ENCODE data around the gene PRDX6.
"Not testable (repeated sequence)": the region's sequence is repeated elsewhere in the genome, so short reads cannot be mapped to it uniquely, and the experiment has no call there.

PRDX6 gene, protein sequence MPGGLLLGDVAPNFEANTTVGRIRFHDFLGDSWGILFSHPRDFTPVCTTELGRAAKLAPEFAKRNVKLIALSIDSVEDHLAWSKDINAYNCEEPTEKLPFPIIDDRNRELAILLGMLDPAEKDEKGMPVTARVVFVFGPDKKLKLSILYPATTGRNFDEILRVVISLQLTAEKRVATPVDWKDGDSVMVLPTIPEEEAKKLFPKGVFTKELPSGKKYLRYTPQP

DNA sequence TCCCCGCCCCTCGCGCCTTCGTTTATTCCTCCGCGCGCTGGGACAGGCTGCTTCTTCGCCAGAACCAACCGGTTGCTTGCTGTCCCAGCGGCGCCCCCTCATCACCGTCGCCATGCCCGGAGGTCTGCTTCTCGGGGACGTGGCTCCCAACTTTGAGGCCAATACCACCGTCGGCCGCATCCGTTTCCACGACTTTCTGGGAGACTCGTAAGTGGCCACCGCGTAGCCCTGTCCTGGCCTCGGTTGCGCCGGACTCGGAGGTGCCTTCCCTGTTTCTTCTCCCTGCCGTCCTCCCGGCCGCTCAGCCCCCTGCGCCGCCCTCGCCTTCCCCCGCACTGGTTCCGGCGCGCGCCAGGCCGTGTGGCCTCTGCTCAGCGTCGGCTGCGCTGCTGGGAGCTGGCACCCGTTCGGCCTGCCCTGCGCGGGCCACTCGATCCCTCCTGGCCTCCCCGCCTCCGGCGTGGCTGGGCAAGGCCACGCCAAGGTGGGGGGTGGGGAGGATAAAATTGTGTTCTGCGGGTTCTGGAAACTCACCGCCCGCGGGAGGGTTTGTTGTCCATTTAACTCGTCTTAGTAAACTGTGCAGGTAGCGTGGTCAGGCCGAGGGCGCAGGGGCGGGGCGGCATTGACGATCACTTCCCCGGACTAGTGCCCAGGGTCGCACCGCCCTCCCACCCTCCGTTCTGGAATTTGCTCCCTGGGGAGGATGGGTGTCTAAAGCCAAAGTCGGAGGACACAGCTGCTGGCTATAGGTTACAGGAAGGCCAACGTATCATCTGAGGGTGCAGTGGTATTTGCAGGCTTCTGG, at the start of gene PRDX6:
Gene PRDX6 (plus strand): TSS at position 50 of the 808 bp plus-strand sequence. CDS start 63 bp downstream, at position 113.
- DNase-seq (ENCODE audit: low read depth), result peak; percentile 74

DNA sequence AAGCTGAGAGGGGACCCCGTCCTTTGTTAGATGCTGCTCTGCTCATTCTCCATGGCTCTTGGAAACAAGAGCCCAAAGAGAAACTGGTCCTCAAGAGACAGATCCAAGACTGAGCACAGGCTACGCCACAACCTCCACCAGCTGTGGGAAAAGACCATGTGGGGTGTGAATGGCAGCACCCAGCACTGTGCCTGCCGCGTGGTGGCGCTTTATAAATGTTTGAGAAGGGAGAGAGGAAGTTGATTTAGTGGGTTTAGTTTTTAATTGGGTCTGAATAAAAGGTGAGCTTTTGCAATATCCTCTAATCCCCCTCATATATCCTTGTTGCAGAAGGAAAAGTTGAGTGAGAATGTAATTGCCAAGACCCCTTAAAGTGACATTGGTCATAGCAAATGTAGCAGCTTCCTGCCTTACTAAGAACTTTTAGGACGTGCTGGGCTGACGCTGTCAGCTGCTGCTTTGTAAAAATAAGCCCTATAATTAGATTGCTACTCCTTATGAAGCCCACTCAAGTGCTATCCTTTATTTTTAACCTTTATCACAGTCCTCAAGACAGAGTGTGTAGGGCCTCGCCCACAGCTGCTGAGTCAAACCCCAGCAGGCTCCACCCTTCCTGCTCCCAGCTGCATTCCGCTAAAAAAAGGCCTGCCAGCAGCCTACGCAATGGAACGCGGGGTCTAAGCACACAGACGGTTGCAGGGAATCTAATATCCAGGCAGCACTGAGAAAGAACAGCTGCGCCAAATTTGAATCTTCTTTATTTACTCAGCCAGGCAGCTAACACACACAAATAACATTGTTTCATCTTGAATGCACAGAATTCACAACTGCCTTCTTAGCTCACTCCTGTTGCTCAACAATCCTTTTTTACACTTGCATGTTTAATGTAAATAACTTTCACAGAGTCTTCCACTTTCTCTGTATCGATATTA, 47.4 kb upstream of the PRDX6 start:
- peak; percentile 35 for DNase-seq (ENCODE audit: low read depth)

DNA sequence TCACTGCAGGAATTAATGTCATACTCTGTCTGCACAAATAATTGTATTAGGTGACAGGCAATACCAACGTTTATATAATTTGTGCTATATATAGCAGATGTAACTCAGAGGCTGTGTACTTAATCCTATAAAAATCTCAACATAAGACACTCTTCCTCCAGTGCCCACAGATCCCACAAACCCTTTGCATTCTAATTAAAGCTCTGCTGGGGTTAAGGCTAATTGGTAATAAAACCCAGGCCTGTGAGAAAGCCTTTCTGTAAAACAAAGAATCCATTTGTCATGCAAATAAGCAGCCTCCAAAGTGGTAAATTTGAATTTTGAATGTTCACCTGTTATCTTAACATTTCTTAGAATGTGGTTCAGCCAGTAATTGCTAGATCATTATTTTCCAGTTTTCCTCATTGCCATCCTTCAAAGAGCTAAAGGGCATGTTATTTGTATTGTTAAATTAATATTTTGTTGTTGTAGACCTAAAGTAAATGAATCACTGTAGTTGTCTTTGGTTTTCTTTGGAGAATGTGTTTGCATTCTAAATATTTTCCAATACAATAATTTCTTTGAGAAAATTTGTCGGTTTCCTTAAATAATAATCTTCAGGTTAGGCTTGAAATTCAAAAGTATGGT, 46.3 kb upstream of the PRDX6 start:
- no peak for DNase-seq (ENCODE audit: low read depth)

DNA sequence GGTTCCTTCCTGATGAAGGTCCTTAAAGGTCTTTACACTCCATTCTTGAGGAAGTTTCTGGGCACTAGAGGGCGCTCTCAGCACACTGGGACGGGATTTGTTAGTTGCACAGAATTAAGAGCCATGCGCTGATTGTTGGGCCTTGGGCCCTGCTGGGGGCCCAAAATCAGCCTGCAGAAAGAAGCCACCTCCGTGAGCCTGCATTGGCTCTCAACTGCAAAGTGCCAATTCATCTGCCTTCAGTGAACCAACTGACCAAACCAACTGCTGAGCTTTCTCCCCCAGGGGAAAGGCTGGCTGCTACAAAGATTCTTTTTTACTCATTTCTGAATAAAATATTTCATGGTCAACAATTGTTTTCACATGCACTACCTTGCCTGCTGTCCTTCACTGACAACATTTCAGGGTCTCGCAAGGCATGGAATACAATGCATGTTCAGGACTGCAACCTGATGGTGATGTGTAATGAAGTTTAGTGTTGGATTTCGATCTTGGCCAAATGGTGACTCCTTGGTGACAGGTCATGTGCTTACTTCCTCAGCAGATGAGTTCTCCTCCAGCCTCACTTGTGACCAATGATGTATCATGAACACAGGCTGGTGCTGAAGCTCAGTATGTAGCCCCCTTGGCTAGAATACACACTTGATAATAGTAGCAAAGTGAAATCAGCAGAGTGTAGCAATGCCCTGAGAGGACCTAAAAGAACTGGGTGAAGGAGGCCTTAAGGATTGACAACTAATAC, 45.7 kb upstream of the PRDX6 start:
- peak; percentile 79 for DNase-seq (ENCODE audit: low read depth)

DNA sequence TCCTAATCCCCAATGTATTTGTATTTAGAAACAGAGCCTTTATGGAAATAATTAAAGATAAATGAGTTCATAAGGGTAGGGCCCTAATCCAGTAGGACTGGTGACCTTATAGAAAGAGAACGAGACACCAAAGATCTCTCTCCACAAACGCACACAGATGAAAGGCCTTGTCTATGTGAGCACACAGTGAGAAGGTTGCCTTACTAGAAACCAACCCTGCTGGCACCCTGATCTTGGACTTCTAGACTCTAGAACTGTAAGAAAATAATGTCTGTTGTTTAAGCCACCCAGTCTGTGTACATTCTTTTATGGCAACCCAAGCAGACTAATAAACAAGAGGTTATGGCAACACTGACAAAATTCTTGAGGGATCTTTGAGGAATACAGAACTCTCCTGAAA, 44.8 kb upstream of the PRDX6 start:
- DNase-seq (ENCODE audit: low read depth), result no peak

DNA sequence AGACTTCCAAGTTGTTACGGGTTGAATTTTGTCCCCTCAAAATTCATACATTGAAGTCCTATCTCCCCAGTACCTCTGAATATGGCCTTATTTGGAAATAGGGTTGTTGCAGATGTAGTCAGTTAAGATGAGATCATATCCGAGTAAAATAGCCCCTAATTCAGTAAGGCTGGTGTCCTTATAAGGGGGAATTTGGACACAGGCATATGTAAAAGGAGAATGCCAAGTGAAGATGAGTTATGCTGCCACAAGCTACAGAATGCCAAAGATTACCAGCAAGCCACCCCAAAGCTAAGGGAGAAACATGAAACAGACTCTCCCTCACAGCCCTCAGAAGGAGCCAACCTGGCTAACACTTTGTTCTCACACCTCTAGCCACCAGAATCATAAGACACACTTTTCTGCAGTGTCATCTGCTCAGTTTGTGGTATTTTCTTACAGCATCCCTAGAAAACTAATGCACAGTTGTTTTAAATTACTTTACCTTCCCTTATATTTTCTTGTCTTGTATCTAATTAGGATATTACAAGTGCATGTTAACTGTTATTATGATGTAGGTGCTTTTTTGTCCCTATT, 43.3 kb upstream of the PRDX6 start:
- DNase-seq (ENCODE audit: low read depth), result no peak

DNA sequence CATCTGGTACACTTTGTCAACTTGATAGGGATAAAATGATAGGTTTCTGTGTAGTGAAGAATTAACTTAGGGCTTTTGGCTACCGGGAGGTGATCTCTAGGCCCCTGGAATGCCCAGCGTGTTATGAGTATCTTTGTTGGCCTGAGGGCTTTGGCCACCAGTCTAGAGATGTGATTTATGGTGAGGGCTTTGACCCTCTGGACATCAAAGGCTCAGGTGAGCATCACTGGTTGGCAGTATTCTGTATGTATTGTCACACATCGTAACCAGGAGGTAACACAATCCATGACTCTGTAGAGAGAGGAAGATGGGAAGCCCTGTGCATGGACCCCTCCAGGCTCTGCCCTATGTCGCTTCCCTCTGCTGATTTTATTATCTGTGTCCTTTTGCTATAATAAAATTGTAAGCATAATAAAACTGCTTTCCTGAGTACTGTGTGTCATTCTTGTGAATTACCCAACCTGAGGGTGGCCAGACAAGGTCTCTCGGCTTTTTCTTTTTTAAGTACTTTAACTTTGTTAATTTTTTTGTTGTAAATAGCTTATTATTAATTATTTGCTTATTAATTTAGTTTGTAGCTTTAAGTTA, 40.2 kb upstream of the PRDX6 start:
- DNase-seq (ENCODE audit: low read depth), result no peak

DNA sequence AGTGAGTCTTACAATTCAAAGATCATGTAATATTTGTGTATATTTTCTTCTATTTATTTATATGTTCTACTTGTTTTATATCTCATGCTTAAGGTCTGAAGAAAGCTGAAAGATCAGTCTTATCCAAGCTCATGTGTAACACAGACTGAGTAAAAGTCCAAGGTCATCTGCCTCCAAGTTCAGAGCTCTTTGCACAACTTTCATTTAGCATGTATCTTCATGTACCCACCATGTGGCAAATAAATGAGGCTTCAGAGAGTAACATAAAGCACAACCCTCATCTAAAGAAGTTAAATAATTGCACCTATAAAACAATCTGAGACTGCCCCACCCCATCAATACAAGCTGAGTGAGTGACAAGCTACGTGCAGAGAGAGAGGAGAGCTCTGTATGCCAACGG, 38.5 kb upstream of the PRDX6 start:
- no peak for DNase-seq (ENCODE audit: low read depth)

DNA sequence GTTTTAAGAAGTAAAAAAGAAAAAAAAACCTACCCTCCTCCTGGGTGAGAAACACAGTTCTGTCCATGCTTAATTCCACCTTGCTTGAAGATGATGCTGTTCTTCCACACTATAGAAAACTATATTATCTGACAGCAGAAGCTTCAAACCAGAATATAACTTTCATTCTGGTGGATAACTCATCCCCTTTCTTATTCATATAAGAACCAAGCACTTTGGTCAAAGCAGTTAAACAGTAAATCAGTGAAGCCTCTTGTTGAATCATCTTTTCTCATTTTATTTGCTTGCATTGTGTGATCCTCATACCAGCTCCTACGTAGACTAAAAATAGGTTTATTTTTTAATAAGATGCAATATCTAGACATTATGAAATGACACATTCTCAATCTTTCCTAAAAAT, 36.7 kb upstream of the PRDX6 start:
- DNase-seq (ENCODE audit: low read depth), result no peak

DNA sequence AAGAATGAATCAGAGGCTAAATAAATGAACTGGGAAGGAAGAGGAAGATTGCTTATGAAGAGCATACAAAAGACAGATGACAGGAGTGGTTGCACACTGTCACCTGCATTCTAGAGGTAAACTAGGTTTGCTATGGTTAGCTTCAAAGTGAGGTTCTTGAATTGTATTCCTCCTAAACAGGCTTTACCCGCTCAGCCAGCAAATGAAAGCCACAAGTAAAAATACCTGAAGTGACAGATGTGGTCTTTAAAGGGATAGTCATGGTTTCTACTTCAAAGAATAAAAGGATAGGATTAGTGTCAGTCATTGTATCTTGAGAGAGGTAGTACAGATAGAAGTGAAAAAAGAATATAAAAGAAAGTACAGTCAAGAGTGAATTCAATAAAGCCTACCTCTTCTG, 32.4 kb upstream of the PRDX6 start:
- DNase-seq (ENCODE audit: low read depth), result no peak

DNA sequence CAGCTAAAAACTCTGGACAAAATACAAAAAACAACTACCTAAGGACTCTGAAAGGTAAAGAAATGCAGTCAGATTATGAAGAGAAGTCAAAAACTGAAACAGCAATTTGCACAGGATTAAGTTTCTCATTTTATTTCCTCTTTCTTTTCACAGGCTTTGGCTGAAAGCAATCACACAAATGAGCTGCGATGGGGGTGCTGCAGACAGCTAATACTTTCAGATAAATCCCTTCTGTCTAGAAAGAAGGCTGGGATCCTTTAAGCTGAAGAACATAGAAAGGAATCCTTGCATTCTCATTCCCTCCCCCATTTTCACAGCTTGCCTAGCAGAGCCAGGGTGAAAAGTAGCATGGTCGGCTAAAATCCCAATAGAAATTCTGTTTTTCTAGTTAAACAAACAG, 32.0 kb upstream of the PRDX6 start:
- no peak for DNase-seq (ENCODE audit: low read depth)

DNA sequence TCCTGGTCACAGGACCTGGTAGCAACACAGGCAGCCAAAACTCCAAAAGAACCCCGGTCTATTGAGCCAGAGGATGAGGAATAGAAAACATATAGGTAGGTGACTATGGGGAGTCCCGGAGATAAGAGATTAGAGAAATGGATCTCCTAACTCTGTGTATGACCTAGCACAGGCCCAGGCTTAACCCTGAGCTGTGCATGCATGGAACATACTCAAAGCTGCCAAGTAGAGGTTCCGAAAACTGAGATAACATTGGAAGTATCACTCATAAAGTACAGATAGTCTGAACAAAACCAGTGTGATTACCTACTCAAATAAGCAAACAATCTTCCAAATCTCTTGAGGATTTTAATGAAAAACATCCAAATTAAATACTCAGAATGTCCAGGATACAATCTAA, 31.5 kb upstream of the PRDX6 start:
- DNase-seq (ENCODE audit: low read depth), result no peak

DNA sequence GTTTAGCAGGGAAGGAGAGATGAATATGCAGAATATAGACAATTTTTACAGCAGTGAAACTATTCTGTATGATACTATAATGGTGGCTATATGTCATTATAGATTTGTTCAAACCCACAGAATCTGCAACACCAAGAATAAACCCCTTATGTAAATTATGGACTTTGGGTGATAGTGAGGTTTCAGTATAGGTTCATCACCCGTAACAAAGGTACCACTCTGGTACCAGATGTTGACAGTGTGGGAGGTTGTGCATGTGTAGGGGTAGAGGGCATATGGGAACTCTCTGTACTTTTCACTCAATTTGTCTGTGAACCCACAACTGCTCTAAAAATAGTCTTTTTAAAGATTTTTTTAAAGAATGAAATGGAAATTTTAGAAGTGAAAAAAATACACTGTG, 29.9 kb upstream of the PRDX6 start:
- no peak for DNase-seq (ENCODE audit: low read depth)

DNA sequence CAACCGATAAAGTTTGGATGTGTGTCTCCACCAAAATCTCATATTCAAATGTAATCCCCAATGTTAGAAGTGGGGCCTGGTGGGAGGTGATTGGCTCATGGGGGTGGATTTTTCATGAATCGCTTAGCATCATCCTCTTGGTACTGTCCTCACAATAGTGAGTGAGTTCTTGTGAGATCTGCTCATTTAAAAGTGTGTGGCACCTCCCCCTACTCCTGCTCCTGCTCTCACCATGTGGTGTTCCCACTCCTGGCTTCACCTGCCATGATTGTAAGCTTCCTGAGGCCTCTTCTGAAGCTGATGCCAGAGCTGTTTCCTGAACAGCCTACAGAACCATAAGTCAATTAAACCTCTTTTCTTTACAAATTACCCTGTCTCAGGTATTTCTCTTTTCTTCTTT, 28.2 kb upstream of the PRDX6 start:
- DNase-seq (ENCODE audit: low read depth), result no peak

DNA sequence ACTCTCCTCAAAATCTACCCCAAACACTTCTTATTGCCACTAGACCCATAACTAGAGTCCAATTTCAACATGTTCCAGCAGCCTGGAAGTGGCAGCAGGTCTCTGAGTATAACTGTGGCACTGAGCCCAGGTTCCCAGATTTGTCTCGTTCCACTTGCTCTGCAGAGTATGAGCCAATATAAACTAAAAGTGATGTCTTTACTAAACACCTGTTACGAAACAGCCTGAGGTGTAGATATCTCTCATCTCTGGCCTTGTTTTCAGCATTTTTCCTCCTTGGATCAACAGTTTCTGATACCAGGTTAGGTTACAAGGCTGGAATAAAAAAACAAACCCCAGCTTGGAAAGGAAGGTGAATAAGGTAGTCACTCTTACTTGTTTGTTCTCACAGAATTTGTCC, 25.2 kb upstream of the PRDX6 start:
- DNase-seq (ENCODE audit: low read depth), result no peak

DNA sequence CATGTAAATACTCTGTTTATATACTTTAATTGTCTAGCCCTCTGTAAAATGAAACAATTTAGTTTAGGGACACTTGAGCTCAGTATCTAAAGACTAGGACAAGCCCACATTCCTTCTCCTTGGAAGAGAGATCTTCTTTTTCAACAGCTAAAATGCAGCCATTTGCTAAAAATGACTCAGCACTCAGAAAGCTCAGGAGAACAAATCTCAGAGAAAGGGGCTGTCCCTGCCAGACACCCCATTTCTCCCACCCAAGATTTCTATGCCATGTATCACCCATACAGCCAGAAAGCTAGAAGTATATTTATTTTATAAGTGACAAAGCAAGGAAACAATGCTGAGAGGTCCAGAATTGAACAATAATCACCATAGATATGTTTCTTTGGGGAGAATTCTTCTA, 23.2 kb upstream of the PRDX6 start:
- DNase-seq (ENCODE audit: low read depth), result no peak

DNA sequence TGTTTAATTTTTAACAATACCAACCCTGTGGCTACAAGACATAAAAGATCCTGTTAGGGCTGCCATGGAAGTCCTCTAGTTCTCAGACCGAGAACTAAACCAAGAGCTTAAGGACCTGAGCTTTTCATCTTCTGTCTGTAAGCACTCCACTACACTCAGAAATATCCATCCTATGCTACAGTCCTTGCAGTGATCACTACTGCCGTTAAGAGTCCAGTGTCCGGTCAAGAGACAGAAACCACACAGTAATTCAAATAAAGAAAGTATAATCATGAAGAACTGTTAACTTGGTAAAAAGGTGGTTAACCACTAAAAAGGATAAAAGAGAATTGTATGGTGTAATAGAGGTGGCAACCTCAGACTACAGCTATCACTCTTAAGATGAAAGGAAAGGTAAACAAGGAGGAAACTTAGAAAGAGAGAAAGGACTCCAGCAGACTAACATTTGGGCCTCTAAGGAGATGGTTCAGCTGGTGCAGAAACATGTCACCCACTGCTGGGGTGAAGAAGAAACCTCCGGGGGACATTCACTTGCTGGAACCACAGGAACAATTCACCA, 22.1 kb upstream of the PRDX6 start:
- DNase-seq (ENCODE audit: low read depth), result no peak

DNA sequence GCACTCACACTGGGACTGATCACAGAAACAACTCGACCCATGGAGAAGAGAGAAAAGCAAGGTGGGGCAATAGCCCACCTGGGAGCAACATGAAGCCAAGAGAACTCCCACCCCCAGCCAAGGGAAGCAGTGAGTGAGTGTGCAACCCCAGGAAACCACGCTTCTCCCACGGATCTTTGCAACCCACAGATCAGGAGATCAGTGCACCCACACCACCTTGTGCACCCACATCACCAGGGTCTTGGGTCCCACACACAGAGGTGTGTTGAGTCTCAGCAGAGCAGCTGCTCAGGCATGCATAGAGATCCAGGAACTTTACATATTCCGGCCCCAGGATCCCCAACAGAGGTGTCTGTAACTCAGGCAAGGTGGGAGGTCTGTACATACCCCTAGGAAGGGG, 17.2 kb upstream of the PRDX6 start:
- no peak for DNase-seq (ENCODE audit: low read depth)

DNA sequence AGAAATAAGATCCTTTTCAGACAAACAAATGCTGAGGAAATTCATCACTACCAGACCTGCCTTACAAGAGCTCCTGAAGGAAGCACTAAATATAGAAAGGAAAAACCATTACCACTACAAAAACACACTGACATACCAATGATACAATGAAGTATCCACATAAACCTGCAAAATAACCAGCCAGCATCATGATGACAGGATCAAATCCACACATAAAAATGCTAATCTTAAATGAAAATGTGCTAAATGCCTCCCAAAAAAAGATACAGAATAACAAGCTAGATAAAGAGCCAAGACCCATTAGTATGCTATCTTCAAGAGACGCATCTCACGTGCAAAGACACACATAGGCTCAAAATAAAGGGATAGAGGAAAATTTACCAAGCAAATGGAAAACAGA, 14.5 kb upstream of the PRDX6 start:
- not testable (repeated sequence) for DNase-seq (ENCODE audit: low read depth)

DNA sequence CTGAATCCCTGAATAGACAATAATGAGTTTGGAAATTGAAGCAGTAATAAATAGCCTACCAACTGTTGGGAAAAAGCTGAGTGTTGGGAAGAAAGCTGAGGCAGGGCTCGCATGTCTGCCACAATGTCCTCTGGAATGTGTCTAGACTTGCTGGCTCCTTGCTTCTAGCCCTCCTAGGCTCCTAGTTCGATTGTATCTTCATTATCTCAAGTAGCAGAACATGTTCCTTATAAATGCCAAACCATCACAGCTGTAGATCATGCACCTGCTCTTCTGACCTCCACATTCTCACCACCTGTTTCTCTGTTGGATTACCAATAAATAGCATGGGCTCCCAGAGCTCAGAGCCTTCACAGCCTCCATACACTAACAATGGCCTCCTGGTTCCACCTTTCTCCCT, 12.9 kb upstream of the PRDX6 start:
- DNase-seq (ENCODE audit: low read depth), result not testable (repeated sequence)

All from stimulated activated CD4-positive, alpha-beta T cell treated with anti-CD3 and anti-CD28 coated beads, Interleukin-2, amount 100 ng/mL, for 4 hours (primary cell).